ENCODE results near the gene NAA10.

The NAA10 gene

DNA sequence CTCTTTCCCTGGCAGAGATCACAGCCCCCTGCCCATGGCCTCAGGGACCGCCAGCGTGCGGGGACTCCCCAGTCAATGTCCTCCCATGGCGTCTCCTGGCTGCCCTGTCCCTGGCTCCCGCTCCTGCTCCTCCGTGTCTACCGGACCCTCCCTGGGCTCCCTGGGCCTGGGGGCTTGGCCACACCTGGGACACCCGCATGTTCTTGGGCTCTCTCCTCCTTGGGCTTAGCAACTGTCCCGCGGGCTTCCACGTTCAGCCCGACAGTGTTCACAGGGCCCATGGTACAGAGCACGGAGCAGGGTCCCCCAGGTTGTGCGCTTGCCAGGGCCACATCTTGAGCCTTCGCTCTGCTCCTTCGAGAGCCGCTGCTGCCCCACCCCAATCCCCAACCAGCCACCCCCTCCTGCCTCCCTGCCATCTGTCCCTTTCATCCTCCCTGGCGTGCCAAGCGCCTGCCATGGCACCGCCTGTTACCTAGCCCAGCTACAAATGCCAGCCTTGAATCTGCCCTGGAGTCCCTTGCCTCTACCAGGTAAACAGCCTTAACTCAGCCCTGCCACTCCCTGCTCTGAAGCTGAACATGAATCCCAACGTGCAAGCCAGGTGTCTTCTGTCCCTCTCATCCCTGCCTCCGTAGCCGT, 26.5 kb downstream of the NAA10 start:
- no peak for DNase-seq

DNA sequence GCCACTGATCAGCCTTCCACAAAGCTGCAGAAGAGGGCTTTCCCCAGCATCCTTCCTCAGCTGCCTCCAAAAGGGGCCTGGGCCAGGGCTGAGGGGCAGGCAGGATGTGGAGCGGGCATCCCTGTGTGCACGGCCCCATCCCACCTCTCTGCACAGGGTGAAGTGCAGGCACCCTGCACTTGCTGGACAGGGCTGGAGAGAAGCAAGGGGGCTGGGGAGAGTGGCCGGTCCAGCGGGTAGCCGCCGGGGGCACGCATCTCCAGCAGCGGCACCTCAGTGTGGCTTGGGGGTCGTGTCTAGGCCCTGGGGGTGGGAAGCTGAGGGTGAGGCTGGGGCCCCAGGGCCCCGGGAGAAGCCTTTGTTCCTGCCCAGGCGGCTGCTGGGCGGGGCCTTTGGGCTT, 27.4 kb downstream of the NAA10 start:
- no peak for DNase-seq

DNA sequence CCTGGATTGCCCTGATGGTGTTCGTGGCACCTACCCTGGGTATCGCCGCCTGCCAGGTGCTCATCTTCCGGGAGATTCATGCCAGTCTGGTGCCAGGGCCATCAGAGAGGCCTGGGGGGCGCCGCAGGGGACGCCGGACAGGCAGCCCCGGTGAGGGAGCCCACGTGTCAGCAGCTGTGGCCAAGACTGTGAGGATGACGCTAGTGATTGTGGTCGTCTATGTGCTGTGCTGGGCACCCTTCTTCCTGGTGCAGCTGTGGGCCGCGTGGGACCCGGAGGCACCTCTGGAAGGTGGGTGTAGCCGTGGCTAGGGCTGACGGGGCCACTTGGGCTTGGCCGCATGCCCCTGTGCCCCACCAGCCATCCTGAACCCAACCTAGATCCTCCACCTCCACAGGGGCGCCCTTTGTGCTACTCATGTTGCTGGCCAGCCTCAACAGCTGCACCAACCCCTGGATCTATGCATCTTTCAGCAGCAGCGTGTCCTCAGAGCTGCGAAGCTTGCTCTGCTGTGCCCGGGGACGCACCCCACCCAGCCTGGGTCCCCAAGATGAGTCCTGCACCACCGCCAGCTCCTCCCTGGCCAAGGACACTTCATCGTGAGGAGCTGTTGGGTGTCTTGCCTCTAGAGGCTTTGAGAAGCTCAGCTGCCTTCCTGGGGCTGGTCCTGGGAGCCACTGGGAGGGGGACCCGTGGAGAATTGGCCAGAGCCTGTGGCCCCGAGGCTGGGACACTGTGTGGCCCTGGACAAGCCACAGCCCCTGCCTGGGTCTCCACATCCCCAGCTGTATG, 28.5 kb downstream of the NAA10 start:
- no peak for DNase-seq

DNA sequence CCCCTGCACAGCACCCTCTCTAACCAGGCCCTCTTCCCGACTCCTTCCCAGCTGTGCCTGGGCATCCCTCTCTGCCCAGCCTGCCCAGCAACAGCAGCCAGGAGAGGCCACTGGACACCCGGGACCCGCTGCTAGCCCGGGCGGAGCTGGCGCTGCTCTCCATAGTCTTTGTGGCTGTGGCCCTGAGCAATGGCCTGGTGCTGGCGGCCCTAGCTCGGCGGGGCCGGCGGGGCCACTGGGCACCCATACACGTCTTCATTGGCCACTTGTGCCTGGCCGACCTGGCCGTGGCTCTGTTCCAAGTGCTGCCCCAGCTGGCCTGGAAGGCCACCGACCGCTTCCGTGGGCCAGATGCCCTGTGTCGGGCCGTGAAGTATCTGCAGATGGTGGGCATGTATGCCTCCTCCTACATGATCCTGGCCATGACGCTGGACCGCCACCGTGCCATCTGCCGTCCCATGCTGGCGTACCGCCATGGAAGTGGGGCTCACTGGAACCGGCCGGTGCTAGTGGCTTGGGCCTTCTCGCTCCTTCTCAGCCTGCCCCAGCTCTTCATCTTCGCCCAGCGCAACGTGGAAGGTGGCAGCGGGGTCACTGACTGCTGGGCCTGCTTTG, 29.2 kb downstream of the NAA10 start:
- no peak for DNase-seq

DNA sequence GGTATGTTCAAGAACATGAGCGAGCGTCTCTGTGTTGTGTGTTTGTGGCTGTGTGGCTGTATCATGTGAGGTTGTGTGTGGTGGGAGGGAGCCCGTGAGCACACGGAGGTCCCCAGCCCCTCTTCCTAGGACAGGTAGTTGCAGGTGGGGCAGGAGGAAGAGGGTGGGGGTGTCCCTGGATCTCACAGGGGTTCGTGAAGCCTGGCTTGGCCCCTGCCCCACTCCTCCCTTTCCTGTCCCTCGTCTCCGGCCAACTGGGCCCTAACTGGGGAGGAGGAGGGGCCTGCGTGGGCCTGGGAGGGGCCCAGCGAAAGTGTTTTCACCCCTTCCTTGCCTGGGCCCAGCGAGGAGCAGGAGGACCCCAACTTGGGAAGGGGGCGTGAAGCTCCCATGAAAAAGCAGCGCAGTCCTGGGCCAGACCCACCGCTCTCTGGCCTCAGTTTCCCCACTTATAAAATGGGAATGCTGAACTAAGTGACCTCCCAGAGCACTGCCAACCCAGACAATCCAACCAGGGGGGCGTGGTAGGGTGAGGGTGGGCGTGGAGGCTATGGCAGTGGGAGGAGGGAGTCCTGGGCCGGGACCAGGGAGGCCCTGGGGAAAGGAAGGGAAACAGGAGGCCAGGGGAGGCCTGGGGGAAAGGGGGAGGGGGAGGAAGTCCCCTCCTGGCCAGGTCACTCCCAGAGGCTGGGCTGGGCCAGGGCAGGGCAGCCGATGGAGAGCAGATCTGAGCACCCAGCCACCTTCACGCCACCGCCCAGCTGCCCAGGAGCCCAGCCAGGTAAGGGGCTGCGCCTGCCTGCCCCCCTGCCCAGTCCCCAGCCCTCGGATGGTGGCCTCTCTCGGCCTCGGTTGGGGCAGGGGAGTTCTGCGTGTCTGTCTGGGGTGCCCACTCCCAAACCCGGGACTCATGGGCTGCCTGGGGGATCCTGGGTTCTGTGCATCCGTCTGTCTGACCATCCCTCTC, 30.6 kb downstream of the NAA10 start, which contains the start of gene AVPR2:
Gene AVPR2, plus strand, starts transcription at position 683 of the 967 bp plus-strand sequence. CDS start 473 bp downstream, outside the sequence.
- DNase-seq: no peak

DNA sequence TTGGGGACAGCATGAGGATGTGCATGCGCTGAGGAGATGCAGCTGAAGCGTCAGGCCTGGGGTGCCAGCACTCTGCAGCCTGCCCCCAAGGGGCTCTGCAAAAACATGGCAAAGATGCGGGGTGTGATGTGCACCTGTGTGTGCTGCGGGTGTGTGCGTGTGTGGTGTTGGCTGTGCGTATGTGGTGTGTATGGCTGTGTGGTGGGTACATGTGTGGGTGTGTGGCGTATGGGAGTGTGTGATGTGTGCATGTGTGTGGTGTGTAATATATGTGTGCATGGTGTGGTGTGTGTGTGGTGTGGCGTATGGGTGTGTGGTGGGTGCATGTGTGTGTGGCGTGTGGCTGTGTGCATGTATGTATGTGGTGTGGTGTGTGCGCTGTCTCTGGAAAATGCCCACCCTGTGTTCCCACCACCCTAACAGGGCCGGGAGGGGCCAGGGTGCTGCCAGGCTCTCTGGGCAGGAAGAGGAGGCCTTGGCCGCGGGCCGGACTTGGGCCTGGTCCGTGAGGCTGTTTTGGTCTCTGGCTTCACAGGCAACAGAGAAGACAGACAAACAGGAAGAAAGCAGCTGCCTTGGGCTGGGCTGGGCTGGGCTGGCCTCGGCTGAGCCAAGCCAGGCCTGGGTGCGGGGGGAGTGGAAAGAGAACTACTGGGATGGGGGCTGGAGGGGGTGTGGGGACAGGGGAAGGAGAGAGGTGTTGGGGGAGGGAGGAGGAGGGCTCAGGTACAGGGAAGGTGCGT, 31.4 kb downstream of the NAA10 start:
- DNase-seq: no peak

DNA sequence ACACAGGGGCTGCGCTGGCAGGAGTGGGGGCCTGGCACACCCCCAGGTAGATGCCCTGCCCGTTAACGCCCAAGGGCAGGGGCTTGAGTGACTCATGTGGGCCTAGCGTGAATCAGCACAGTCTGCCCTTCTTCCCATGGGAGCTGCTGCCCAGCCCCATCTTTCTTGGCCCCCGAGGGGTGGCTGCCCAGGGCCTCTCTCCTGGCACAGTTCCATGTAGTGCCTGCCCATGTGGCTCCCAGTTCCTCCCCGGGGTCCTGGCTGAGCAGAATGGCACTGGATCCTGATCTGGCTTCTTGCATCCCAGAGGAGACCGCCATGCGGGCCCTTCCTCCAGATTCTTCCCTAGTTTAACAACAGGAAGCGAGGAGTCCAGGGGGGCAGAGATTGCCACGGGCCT, 32.5 kb downstream of the NAA10 start:
- DNase-seq: no peak

DNA sequence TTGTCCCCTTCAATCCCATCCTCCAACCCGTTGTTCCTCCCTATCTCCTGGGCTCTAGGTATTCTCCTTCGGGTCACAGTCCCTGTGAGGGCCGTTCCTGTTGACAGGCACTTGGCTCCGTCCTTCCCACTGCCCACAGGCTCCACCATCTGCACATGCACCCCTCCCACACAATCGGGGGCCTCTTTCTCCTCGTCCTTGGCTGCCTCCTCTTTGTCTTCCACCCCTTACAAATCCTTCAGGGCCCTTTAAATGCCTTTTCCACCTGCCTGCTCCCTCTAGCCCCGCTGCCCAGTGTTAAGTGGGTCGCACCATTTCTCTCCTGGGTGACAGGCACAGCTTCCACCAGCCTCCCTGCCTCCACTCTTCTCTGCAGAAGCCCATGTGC, 33.1 kb downstream of the NAA10 start:
- no peak for DNase-seq

DNA sequence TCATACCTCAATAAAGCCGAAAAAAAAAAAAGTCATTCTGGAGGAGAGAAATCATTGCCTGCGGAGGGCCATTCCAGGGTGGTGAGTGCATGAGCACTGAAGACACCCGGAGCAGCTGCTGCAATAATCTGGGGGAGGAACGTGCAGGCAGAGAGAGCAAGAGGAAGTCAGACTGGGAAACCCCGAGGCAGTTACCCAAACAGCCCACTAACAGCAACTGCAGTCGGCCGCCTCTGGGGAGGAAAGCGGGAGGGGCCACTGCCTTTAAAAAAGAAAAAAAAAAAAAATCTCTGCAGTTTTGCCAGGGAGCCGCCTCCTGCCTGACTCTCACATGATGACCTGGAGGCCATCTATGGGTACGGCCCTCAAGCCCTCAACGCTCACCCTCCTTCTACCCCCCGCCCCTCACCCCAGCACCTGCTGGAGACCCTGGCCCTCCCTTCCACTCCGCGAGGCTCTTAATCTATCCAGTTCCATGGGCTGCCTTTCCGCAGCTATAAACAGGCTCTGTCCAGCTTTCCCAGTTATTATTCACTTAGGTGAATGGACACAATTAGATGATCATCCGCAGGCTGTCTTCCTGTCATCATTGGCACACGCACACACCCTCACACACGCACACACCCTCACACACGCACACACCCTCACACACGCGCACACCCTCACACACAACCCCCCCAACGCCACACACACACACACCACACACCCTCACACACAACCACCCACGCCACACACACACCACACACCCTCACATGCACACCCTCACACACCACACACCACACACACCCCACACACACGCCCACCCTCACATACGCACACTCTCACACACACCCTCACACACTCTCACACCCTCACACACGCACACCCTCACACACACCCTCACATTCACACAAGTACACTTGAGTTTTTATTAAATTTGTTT, 33.7 kb downstream of the NAA10 start:
- DNase-seq: peak; percentile 29

DNA sequence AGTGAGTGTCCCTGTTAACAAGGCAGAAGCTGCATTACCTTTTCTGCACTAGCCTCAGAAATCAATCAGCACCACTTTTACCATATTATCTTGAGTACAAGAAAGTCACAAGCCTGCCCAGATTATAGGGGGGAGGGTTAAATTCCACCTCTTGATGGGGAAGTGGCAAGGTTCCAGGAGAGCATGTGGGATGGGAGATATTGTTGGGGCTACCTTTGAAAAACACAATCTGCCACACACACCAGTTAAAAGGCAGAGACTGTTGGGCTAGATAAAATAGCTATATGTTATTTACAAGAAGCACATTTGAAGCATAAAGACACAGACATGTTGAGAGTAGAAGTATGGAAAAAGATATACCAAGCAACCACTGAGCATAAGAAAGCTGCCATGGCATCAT, 36.9 kb downstream of the NAA10 start:
- no peak for DNase-seq

DNA sequence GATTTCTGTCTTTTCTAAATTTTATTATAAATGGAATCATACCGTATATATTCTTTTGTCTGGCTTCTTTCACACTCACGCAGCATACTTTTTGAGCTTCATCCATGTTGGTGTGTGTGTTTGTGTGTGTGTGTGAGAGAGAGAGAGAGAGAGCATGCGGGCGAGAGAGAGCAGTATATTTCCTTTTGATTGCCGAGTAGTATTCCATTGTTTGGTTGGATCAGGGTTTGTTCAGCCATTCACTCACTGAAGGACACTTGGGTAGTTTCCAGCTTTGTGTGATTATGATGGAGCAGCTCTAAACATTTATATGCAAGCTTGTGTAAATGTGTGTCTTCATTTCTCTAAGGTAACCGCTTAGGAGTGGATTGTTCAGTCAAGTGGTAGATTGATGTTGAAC, 45.7 kb downstream of the NAA10 start:
- DNase-seq: no peak

DNA sequence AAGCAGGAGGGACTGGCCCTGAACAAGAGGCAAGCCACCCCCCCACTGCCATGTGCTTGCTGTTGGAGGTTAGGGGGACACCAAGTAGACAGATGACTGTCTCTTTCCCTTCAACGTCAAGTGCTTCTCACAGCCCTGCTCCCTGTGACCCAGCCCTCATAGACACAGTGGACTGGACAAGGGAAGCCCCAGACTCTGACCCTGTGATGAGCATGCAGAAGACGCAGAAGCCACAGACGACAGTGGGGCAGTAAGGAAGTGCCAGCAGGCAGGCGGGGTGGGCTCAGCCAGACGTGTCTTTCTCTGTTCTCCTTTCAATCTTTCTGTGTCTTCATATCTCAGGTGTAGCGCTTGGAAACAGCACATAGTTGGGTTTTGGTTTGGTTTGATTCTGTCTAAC, 46.5 kb downstream of the NAA10 start:
- DNase-seq: no peak

DNA sequence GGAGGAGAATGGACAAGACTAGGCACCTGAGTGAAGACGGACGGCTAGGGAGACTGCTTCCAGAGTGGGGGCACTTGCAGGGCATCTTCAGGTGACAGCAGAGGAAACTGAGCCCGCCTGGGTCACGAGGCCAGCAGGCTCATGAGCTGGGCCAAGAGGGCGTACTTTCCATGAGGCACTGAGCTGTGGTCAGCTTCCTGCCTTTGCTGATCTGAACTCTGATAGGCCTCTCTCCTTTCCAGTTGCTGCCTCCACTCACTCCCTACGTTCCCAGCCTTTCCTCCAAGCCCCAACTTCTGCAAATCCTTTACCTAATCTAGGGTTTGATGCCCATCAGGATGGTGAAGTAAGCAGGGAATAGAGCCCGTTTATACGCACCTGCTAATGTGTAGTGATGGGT, 47.5 kb downstream of the NAA10 start:
- DNase-seq: no peak

DNA sequence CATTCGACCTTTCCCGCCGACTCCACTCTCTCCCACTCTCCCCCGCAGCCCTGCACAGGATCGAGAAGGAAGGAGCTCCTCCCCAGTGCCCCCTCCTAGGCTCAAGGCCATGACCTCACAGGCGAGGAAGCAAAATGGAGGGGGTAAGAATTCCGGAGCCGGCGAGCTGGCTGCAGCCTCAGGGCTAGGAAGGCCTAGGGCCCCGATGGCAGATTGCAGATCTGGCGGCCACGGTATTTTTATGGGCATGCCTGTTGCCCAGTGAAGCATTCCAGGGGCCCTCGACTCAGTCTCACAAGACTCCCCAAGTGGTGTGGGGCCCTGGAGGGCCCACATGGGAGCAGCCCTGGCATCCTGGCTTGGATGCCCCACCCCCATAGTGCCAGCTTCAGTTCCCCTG, 47.9 kb downstream of the NAA10 start:
- no peak for DNase-seq

DNA sequence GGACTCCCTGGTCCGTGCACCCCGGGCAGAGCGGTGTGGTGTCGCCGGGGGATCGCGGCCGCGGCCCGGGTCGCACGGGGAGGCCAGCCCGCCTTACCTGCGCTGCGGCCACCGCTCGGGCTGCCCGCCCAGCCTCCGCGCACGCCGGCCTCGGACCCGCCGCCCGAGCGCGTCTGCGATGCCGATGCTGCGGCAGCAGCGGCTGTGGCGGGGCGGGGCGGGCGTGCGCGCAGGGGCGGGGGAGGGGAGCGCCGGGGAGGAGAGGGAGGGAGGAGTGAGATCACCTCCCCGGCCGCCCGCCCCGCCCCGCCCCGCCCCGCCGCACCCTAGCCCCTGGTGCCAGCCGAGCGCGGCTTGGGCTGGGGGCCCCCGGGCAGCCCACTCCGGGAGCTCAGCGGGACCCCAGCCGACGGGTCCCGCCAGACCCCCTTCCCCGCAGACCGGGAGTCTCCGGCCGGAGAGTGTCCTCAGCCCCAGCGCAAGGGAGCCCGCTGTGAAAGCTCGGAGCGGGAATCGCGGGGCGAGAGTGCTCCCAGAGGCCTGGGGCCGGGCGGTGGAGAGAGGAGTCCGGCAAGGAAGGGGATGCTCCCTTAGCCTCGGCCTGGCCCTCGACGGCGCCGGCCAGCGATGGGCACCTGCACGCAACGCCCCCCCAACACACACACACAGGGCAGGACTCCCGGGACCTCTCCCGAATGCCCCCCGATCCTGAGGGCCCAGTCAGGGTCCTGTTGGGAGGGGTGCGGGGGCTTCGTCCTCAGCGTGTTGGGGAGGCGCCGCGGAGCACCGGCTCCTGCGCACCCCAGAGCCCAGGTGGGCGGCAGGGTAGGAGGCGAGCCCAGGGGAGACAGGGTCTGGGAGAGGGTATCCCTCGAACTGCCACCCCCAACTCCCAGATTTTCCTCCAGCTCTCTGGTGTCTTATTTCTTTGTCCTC, 48.6 kb downstream of the NAA10 start, which contains the start of gene L1CAM:
Gene L1CAM, minus strand, starts transcription at position 206 of the 936 bp plus-strand sequence. CDS start 10,337 bp downstream, outside the sequence.
- peak; percentile 17 for DNase-seq

DNA sequence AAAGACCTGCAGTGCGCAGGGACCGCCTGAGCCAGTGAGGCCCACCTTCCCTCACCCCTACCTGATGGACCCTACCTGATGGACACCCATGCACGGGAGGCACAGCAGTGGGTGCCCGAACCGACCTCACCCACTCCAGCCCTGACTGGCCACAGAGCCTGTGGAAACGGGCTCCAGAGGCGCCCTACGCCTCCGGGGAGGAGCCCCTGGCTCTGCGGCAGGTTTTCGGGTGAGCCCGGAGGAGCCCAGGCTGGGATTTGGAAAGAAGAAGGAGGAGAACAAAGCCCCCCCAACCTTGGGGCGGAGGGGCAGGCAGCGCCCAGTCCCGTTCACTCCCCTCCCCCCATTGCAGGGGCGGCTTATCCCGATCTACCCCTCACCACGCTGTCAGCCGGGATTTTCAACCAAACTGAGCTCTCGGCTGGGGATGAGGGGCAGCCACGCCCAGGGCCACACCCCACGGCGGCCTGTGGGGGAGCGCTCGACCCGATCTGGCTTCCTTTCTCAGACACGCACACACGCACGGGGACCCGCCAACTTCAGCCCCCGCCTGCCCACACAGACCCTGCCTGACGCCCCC, 49.5 kb downstream of the NAA10 start:
- DNase-seq: no peak

DNA sequence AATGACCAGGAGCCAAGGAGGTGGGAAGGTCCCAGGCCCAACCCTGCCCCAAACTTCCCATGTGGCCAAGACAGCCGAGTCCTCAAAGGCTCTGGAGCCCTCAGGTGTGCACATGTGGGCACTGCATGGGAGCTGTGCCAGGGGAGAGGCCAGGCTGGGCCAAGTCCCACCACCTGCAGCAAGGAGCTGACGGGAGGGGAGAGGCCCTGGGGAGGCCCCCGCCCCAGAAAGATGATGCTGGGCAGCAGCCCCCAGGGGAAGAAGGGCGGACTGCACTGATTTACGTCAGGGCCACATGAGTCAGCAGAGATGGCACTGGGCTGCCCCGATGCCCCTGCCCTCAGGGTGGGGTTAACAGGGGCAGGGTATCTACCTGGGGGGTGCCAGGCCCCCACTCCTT, 50.2 kb downstream of the NAA10 start:
- no peak for DNase-seq

DNA sequence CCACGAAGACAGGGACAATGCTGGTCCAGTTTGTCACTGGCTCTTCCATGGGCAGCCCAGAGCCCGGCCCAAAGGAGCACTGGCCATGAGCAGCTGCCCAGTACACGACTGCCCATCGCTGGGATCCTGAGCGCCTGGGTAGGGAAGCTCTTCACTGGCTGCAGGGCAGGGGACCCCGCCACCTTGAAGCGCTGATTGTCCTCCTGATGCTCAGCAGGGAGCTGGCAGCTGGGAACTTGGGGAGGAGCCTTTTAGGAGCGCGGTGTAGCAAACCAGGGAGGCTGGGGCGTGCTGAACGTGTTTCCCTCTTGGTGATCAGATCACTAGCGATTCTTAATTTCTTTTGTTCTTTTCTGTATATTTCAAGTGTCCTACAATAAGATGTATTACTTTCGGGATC, 50.7 kb downstream of the NAA10 start:
- DNase-seq: no peak

DNA sequence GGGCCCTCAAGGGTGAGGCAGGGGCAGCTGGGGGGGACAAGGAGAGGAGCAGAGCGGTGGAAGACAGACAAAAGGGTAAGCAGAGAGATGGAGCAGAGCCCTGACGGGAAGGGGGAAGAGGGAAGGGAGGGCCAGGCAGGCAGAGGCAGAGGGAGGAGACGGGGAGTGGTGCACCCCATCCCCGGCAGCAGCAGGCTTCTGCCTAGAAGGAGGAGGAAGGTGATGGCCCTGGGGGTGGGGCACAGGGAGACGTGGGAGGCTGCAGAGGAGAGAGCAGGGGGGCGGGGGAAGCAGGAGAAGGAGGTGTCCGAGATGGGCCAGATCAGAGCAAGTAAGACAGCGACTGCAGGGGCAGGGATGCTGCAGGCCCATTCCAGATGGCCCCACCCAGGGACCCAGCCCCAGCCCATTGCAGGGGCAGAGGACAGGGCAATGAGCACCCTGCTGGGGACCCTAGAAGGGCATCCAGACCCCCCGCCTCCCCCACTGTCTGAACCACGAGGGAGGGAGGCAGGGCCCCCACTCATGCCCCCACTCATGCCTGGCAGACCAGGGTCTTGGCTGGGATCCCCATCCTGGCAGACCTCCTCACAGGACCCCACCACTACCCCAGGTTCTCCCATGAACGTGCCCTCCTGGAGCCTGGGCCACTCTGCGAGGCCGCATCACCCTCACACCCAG, 51.5 kb downstream of the NAA10 start:
- DNase-seq: no peak
